HepG2 (cell line): ENCODE results near the gene KRT71. TPM values are rescaled to one million over a fixed set of nuclear protein-coding genes. Genes with fewer than 3 reads are reported as not detected.

Experiments
- E2F1 ChIP-seq: sonication (generic); formaldehyde crosslinking; IDR thresholded peaks from 2 replicates; pipeline ENCODE4 v1.5.0; 2020; ENCODE audit warnings: missing genetic modification reagents
- GTF3A ChIP-seq: sonication (generic); formaldehyde crosslinking; conservative IDR thresholded peaks from 2 replicates; pipeline ENCODE4 v1.4.0; 2020; ENCODE audit warnings: mild to moderate bottlenecking, missing genetic modification reagents
- HCFC1 ChIP-seq: fragments of 150-350 bp; IDR thresholded peaks from 2 replicates; pipeline ENCODE4 v1.6.1; 2014; ENCODE audit warnings: low read depth, low read length
- HNRNPUL1 ChIP-seq: fragments of 200-400 bp; formaldehyde crosslinking; IDR thresholded peaks from 2 replicates; pipeline ENCODE4 v1.6.1; 2017; ENCODE audit warnings: low read depth, mild to moderate bottlenecking, low read length, moderate library complexity
- SIN3B ChIP-seq: fragments of 150-350 bp; IDR thresholded peaks from 2 replicates; pipeline ENCODE4 v1.6.1; 2014; ENCODE audit warnings: low read length
- SOX6 ChIP-seq, 2 experiments: fragments of 450-650 bp in 1 of 2; sonication (generic) in 1 of 2; formaldehyde crosslinking in 1 of 2; IDR thresholded peaks; 2 replicates each; pipeline versions ENCODE4 v1.4.0 to v1.6.1; 2017 to 2020; ENCODE audit warnings: antibody characterized with exemption in 1 of 2, mild to moderate bottlenecking in 1 of 2, missing genetic modification reagents in 1 of 2
- ZBTB33 ChIP-seq: sonication (generic); formaldehyde crosslinking; IDR thresholded peaks from 2 replicates; pipeline ENCODE4 v1.4.0; 2020; ENCODE audit warnings: missing genetic modification reagents
- ZNF143 ChIP-seq: sonication (generic); formaldehyde crosslinking; IDR thresholded peaks from 2 replicates; pipeline ENCODE4 v1.4.0; 2020; ENCODE audit warnings: missing genetic modification reagents
- ZNF546 ChIP-seq: sonication (generic); formaldehyde crosslinking; conservative IDR thresholded peaks from 2 replicates; pipeline ENCODE4 v1.8.1; 2023; ENCODE audit warnings: mild to moderate bottlenecking, missing genetic modification reagents
- ZSCAN12 ChIP-seq: sonication (generic); formaldehyde crosslinking; IDR thresholded peaks from 2 replicates; pipeline ENCODE4 v1.9.0; 2021; ENCODE audit warnings: mild to moderate bottlenecking, missing genetic modification reagents
- polyA plus RNA-seq, 8 experiments: library from polyadenylated mRNA; depleted of rRNA in 3 of 8; stranded (reverse) in 7 of 8; unstranded in 1 of 8; fragments of >200 nt; fragmentation: Illumina TruSeq in 4 of 8; extraction: Trizol in 4 of 8; gene quantifications; 2 replicates each; pipeline versions ENCODE4 v1.2.1 to v1.2.3, GENCODE V29; 2011 to 2016; ENCODE audit warnings: low read depth in 4 of 8, missing spikeins in 1 of 8, mixed read lengths in 1 of 8; ENCODE audit not compliant: insufficient read depth in 1 of 8
- total RNA-seq, 5 experiments: library from RNA; depleted of rRNA; stranded (reverse); fragments of >200 nt; fragmentation: Illumina TruSeq; extraction: Trizol; gene quantifications; 2 replicates each; pipeline ENCODE4 v1.2.3, GENCODE V29; 2016; ENCODE audit warnings: low read depth in 1 of 5

Gene KRT71
- total and polyA plus RNA-seq, 2 of the 13 experiments (the other 11 are each of a cell fraction or from before 2014, with no cell fraction given): not detected

- no peak for TF ChIP-seq ZBTB33 (CRISPR knock-in tag)
- no peak for TF ChIP-seq HCFC1
- TF ChIP-seq ZNF143 (CRISPR knock-in tag): no peak
- TF ChIP-seq GTF3A (CRISPR knock-in tag): no peak
- no peak for TF ChIP-seq SOX6 (IDR thresholded peaks at IDR 0.05)
- no peak for TF ChIP-seq SOX6 (CRISPR knock-in tag; IDR thresholded peaks at IDR 0.05)
- TF ChIP-seq HNRNPUL1: no peak
- TF ChIP-seq ZSCAN12 (CRISPR knock-in tag): no peak
- no peak for TF ChIP-seq SIN3B
- no peak for TF ChIP-seq ZNF546
- TF ChIP-seq E2F1 (CRISPR knock-in tag): no peak
Measured at GRCh38 chr12:52508211-52508610, 44.7 kb downstream of the KRT71 start (continued).
